Kidney epithelial cell (primary cell): ENCODE measurements around the gene GPD1. TPM values are rescaled to one million over a fixed set of nuclear protein-coding genes. Genes with fewer than 3 reads are reported as not detected.

Source experiments
- DNase-seq: peaks from one replicate; pipeline ENCODE4 v3.0.0-alpha.2; 2010; ENCODE audit warnings: low read depth
- H3K27me3 ChIP-seq: 2 replicates; pipeline ENCODE4 v1.6.0; 2011; ENCODE audit warnings: low read length; ENCODE audit not compliant: control insufficient read depth, insufficient read depth
- H3K36me3 ChIP-seq: 2 replicates; pipeline ENCODE4 v1.5.1; 2011; ENCODE audit warnings: low read length; ENCODE audit not compliant: control insufficient read depth, insufficient read depth
- H3K4me3 ChIP-seq: 2 replicates; pipeline ENCODE4 v1.5.1; 2011; ENCODE audit warnings: low read depth, mild to moderate bottlenecking, control low read depth, low read length
- total RNA-seq: library from RNA; depleted of rRNA; stranded (reverse); fragments of >200 nt; gene quantifications from 2 replicates; pipeline ENCODE4 v1.2.3, GENCODE V29; 2015
- TF ChIP-seq, protein P1 (sequence below): IDR thresholded peaks from 2 replicates; pipeline ENCODE4 v1.5.1; 2011; ENCODE audit warnings: mild to moderate bottlenecking, moderate library complexity, low read length, control low read depth, inconsistent platforms; ENCODE audit not compliant: insufficient read depth, poor library complexity, severe bottlenecking

GPD1 gene
- total RNA-seq, 1 donor from 2014 or later: 0.04 TPM

DNA sequence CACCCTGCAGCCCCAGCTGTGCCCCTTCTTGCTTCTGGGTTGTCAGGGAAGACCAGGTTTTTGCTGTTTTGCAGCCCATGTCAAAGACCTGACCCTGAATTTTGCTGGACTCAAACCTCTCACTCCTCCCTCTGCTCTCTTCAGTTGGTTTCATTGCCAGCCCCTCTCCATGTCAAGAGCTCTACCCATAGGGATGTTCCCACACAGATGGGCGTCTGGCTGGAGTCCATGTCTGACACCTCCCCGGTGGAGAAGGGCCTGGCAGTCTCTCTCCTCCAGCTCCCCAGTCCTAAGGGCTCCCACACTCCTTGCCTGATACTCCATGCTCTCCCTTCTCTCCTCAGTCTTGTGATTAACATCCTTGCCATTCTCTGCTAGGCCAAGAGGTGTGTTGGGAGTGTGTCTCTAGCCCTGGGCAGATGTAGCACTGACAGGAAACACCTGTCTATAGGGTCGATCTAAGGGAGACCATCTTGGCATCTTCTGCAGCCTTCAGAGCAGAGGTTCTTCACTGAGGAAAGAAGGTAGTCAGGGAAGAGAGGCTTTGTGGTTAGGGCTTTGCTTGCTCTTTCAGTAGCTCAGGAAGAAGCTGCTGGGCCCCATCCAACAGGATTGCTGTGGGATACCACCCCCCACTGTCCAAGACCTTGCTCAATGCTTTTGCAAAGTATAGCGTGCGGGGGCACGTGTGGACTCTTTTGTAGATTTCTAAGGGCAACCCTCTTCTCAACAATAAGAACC lies 41.7 kb upstream of the GPD1 start:
- DNase-seq: no peak
- Histone ChIP-seq H3K4me3 (no peak overlapping the region), H3K27me3 (peaks cover 2% of the 10 kb centered on the region), H3K36me3 (no peaks in the 10 kb centered on the region)
- TF ChIP-seq, protein P1, sequence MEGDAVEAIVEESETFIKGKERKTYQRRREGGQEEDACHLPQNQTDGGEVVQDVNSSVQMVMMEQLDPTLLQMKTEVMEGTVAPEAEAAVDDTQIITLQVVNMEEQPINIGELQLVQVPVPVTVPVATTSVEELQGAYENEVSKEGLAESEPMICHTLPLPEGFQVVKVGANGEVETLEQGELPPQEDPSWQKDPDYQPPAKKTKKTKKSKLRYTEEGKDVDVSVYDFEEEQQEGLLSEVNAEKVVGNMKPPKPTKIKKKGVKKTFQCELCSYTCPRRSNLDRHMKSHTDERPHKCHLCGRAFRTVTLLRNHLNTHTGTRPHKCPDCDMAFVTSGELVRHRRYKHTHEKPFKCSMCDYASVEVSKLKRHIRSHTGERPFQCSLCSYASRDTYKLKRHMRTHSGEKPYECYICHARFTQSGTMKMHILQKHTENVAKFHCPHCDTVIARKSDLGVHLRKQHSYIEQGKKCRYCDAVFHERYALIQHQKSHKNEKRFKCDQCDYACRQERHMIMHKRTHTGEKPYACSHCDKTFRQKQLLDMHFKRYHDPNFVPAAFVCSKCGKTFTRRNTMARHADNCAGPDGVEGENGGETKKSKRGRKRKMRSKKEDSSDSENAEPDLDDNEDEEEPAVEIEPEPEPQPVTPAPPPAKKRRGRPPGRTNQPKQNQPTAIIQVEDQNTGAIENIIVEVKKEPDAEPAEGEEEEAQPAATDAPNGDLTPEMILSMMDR: no peak

GRCh38 chr12:50062728-50063460 lies 40.9 kb upstream of the GPD1 start:
- DNase-seq: no peak
- Histone ChIP-seq H3K27me3 (no peaks in the 10 kb centered on the region), H3K4me3 (no peak overlapping the region), H3K36me3 (no peaks in the 10 kb centered on the region)
- TF ChIP-seq, protein P1: no peak

DNA sequence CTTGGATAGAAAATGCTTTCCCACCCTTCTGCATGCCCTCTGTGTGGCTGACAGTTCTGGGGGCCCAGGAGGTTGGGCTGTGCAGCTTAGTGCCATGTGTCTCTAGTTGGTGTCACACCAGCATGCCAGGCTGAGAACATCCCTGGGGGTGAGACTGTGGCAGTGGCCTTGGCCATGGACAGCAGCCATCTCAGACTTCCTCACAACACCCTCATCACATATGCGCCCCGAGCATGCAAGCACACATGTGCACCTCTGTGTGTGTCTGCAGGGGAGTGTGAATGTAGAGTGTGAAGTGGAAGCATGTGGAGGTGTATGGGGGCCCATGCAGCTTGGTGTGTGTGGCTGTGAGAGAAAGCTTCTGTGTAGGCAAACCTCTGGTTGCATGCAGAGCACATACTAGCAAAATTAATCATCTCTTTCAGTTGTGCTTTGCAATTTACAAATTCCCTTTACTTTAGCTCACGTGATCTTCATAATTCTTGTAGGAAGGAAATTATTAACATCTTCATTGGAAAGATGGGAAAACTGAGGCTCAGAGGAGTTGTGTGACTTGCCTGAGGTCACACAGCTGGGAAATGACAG lies 38.0 kb upstream of the GPD1 start:
- no peak for DNase-seq
- H3K27me3 ChIP-seq: no peaks in the 10 kb centered on the region
- no peaks in the 10 kb centered on the region for H3K36me3 ChIP-seq
- no peak overlapping the region for H3K4me3 ChIP-seq
- TF ChIP-seq, protein P1: no peak

GRCh38 chr12:50066402-50066801 lies 37.4 kb upstream of the GPD1 start:
- no peaks in the 10 kb centered on the region for H3K27me3 ChIP-seq
- TF ChIP-seq, protein P1: no peak
- no peaks in the 10 kb centered on the region for H3K36me3 ChIP-seq
- DNase-seq: peak; percentile 79
- H3K4me3 ChIP-seq: no peak overlapping the region

GRCh38 chr12:50069069-50069468 lies 34.7 kb upstream of the GPD1 start:
- no peaks in the 10 kb centered on the region for H3K36me3 ChIP-seq
- no peak for DNase-seq
- no peaks in the 10 kb centered on the region for H3K27me3 ChIP-seq
- no peak overlapping the region for H3K4me3 ChIP-seq
- TF ChIP-seq, protein P1: no peak
